Osteoblast (primary cell): ENCODE measurements around the gene ATP10A. TPM values are rescaled to one million over a fixed set of nuclear protein-coding genes. Genes with fewer than 3 reads are reported as not detected.
A peak's percentile ranks its signal among the peaks of the same experiment; 100 is the strongest.

Experiments used
- DNase-seq: peaks from one replicate; pipeline ENCODE4 v3.0.0; 2011; ENCODE audit warnings: low spot score, mixed read lengths; ENCODE audit not compliant: insufficient read length; ENCODE audit errors: missing footprints
- H2AFZ ChIP-seq: 2 replicates; pipeline ENCODE4 v1.6.0; 2011; ENCODE audit warnings: mild to moderate bottlenecking, low read length
- H3K27ac ChIP-seq: 2 replicates; pipeline ENCODE4 v1.5.1; 2011; ENCODE audit warnings: mild to moderate bottlenecking, low read depth, low read length, moderate library complexity
- H3K27me3 ChIP-seq: 2 replicates; pipeline ENCODE4 v1.6.0; 2012; ENCODE audit warnings: mild to moderate bottlenecking, control low read depth, inconsistent platforms, low read length, moderate library complexity; ENCODE audit not compliant: insufficient read depth
- H3K36me3 ChIP-seq: 2 replicates; pipeline ENCODE4 v1.5.1; 2011; ENCODE audit warnings: mild to moderate bottlenecking, low read length, control low read depth, moderate library complexity; ENCODE audit not compliant: insufficient read depth
- H3K4me1 ChIP-seq: 2 replicates; pipeline ENCODE4 v1.5.1; 2011; ENCODE audit warnings: mild to moderate bottlenecking, low read length, control low read depth, moderate library complexity; ENCODE audit not compliant: insufficient read depth
- H3K4me2 ChIP-seq: 2 replicates; pipeline ENCODE4 v1.6.0; 2011; ENCODE audit warnings: mild to moderate bottlenecking, low read length; ENCODE audit not compliant: insufficient read depth
- H3K4me3 ChIP-seq: fragments of 200-600 bp; sonication (generic); 3 replicates; pipeline ENCODE4 v1.5.1; 2012; ENCODE audit warnings: mild to moderate bottlenecking, low read length, inconsistent platforms; ENCODE audit not compliant: insufficient read depth
- H3K79me2 ChIP-seq: 2 replicates; pipeline ENCODE4 v1.6.0; 2012; ENCODE audit warnings: mild to moderate bottlenecking, low read length, control low read depth, inconsistent platforms; ENCODE audit not compliant: insufficient read depth
- H3K9me3 ChIP-seq: 2 replicates; pipeline ENCODE4 v1.5.1; 2011; ENCODE audit warnings: low read depth, low read length, control low read depth
- H4K20me1 ChIP-seq: 2 replicates; pipeline ENCODE4 v1.6.0; 2012; ENCODE audit warnings: mild to moderate bottlenecking, low read length, control low read depth; ENCODE audit not compliant: insufficient read depth
- total RNA-seq: library from RNA; depleted of rRNA; stranded (reverse); fragments of >200 nt; gene quantifications from 2 replicates; pipeline ENCODE4 v1.2.3, GENCODE V29; 2012
- TF ChIP-seq, protein P1 (sequence below): IDR thresholded peaks from 2 replicates; pipeline ENCODE4 v1.5.1; 2011; ENCODE audit warnings: mild to moderate bottlenecking, low read depth, low read length, moderate library complexity; ENCODE audit errors: extremely low read depth

Gene ATP10A
- total RNA-seq, 1 donor, result 32.9 TPM

DNA sequence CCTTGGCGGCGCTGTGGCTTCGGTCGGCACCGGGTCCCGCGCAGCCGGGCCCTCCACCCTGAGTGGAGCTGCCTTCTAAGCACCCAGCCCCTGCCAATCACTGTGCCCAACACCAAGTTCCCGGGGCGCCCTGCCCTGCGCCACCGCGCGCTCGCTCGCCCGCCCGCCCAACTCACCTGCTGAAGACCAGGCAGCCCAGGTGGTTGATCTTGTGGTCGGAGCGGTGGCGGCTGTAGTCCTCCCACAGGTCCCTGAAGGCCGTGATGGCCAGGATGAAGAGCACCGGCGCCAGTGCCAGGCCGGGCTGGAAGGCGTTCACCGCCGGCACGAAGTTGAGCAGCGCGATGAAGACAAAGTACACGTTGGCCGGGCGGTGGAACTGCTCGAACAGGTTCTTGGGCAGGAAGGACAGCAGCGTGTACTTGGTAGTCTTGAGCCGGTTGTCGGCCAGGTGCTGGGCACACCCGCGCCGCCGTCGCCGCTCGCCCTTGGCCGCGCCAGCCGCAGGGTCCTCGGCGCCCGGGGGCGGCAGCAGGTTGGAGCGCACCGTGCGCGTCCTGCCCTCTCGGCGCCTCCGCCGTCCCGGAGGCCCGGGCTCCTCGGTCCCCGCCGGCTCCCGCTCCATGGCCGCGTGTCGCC, 536 bp downstream of the ATP10A start:
- H3K36me3 ChIP-seq, result peaks cover 7% of the 10 kb centered on the region
- H4K20me1 ChIP-seq, result peaks cover 4% of the 10 kb centered on the region
- TF ChIP-seq, protein P1, sequence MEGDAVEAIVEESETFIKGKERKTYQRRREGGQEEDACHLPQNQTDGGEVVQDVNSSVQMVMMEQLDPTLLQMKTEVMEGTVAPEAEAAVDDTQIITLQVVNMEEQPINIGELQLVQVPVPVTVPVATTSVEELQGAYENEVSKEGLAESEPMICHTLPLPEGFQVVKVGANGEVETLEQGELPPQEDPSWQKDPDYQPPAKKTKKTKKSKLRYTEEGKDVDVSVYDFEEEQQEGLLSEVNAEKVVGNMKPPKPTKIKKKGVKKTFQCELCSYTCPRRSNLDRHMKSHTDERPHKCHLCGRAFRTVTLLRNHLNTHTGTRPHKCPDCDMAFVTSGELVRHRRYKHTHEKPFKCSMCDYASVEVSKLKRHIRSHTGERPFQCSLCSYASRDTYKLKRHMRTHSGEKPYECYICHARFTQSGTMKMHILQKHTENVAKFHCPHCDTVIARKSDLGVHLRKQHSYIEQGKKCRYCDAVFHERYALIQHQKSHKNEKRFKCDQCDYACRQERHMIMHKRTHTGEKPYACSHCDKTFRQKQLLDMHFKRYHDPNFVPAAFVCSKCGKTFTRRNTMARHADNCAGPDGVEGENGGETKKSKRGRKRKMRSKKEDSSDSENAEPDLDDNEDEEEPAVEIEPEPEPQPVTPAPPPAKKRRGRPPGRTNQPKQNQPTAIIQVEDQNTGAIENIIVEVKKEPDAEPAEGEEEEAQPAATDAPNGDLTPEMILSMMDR, result no peak
- peaks cover 35% of the 10 kb centered on the region for H3K4me1 ChIP-seq
- peak overlapping the region; percentile 64 for H3K27ac ChIP-seq
- H3K4me2 ChIP-seq, result peak overlapping the region; percentile 95
- DNase-seq, result peak; percentile 92
- no peaks in the 10 kb centered on the region for H3K27me3 ChIP-seq
- peaks cover 52% of the 10 kb centered on the region for H3K79me2 ChIP-seq
- H3K9me3 ChIP-seq, result no peaks in the 10 kb centered on the region
- H3K4me3 ChIP-seq, result peak overlapping the region; percentile 85
- peak overlapping the region; percentile 73 for H2AFZ ChIP-seq

DNA sequence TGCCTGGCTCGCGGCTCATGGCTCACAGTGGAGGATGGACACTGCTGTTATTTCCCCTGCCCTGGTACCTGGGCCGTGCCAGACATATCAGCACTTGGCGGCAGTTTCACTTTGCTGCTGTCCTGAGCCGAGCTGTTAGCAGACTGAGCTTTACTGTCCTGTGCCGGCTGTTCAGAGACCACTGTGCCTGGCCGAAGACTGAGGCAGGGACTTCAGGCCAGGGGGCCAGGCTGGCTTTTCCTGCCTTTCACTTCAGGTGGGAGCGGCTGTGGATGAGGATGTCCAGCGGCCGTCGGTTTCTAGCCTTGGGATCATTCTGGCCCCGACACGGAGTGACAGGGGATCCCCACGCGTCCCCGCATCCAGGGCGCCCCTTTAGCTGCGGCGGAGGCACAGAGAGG, 1.1 kb downstream of the ATP10A start:
- Histone ChIP-seq H3K36me3 (peaks cover 8% of the 10 kb centered on the region), H3K79me2 (peaks cover 57% of the 10 kb centered on the region), H3K4me3 (peak overlapping the region; percentile 85), H3K9me3 (no peaks in the 10 kb centered on the region), H3K27me3 (no peaks in the 10 kb centered on the region), H3K4me2 (peak overlapping the region; percentile 95), H3K4me1 (peaks cover 35% of the 10 kb centered on the region), H2AFZ (peak overlapping the region; percentile 73), H4K20me1 (peaks cover 4% of the 10 kb centered on the region), H3K27ac (peak overlapping the region; percentile 64)
- TF ChIP-seq, protein P1, result no peak
- DNase-seq, result peak; percentile 90

DNA sequence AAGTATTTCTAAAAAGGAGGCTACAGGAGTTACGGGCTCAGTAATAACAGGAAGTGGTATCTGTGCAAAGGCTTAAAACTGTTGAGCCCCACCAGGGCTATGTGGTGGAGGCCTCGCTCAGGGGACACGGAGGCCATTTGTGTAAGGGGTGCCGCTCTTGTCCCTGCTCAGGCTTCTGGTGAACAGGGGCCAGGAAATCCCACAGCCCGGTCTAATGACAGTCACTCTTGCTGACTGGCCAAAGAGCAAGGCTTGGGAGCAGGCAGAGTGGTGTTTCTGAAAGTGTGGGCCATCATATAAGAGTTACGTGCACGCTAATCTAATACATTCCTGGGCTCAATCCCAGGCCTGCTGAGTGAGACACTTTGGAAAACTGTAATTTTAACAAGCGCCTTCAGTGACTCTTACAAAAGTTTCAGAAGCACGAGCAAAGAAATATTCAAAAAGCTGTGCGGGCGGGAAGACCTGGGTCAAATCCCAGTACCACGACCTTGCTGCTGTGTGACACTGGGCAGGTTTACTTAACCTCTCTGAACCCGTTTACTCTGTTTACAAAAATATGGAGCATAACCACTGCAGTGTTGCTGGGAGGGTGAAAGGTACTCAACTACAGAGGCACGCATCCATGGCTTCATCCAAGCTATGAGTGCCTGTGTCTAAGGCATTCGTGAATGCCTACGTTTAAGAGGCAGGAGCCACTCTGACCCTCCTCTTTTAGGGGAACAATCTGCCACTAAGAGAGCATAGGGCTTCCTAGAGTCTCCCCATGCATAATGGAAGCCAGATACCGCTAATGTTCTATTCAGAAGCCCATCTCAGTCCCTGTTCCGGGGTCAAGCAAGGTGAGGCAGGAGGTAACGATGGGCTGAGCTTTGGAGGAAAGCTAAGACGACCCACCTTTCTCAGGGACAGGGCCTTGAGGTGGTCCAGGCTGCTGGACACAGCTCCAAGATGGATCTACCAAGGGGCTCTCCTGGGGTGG, 2.0 kb downstream of the ATP10A start:
- Histone ChIP-seq H3K27me3 (no peaks in the 10 kb centered on the region), H4K20me1 (peaks cover 4% of the 10 kb centered on the region), H3K9me3 (no peaks in the 10 kb centered on the region), H3K4me3 (peak overlapping the region; percentile 85), H3K36me3 (peaks cover 8% of the 10 kb centered on the region), H3K79me2 (peaks cover 65% of the 10 kb centered on the region), H3K4me2 (peak overlapping the region; percentile 95), H2AFZ (peak overlapping the region; percentile 57), H3K27ac (peak overlapping the region; percentile 64), H3K4me1 (peaks cover 35% of the 10 kb centered on the region)
- DNase-seq, result peak; percentile 80
- TF ChIP-seq, protein P1, result no peak
